T47D (cell line): ENCODE results near the gene TMEM120A.
A peak's percentile ranks its signal among the peaks of the same experiment; 100 is the strongest.

Experiments used
- DNase-seq, 2 experiments: peaks; one replicate each; pipeline versions ENCODE4 v3.0.0 to v3.0.0-alpha.2; 2011 to 2012; ENCODE audit warnings: low read depth in 1 of 2, low spot score in 1 of 2
- JUND ChIP-seq: IDR thresholded peaks from 2 replicates; pipeline ENCODE4 v1.6.1; 2012; ENCODE audit warnings: low read depth
- in situ Hi-C: cut with HindIII; loops from 2 replicates; pipeline ENCODE4 v1.10.0; 2016; ENCODE audit warnings: low sequenced_read_pairs, low pct_unique_long_range_greater_than_20kb

The TMEM120A gene

GRCh38 chr7:75982306-75983064 is 11.9 kb downstream of the TMEM120A start:
- no peak for TF ChIP-seq JUND
- in situ Hi-C loops = no loop called here
- no peak for DNase-seq

- in situ Hi-C loops = no loop called here
- DNase-seq = no peak
- no peak for TF ChIP-seq JUND
Observed at GRCh38 chr7:75981453-75982305, 12.7 kb downstream of the TMEM120A start.

- no peak for TF ChIP-seq JUND
- no peak for DNase-seq
- in situ Hi-C loops = no loop called here
Observed at GRCh38 chr7:75981203-75981452, 13.3 kb downstream of the TMEM120A start.

- in situ Hi-C loops = no loop called here
- DNase-seq = no peak
- TF ChIP-seq JUND = no peak
Observed at GRCh38 chr7:75980430-75981202, 13.8 kb downstream of the TMEM120A start.

- in situ Hi-C loops = no loop called here
- no peak for DNase-seq
- TF ChIP-seq JUND = no peak
Observed at GRCh38 chr7:75979759-75980429, 14.5 kb downstream of the TMEM120A start.

GRCh38 chr7:75977743-75978142 is 16.7 kb downstream of the TMEM120A start:
- TF ChIP-seq JUND = no peak
- in situ Hi-C loops = no loop called here
- no peak for DNase-seq

GRCh38 chr7:75971961-75972763 is 22.2 kb downstream of the TMEM120A start:
- TF ChIP-seq JUND = no peak
- DNase-seq = peak in 1 of 2 experiments; percentile 52
- in situ Hi-C loops = no loop called here

- TF ChIP-seq JUND = no peak
- DNase-seq = no peak
- in situ Hi-C loops = no loop called here
Observed at GRCh38 chr7:75971309-75971960, 23.0 kb downstream of the TMEM120A start.

GRCh38 chr7:75969704-75970498 is 24.5 kb downstream of the TMEM120A start:
- DNase-seq = no peak
- TF ChIP-seq JUND = no peak
- in situ Hi-C loops = no loop called here

GRCh38 chr7:75969182-75969581 is 25.2 kb downstream of the TMEM120A start:
- no peak for TF ChIP-seq JUND
- no peak for DNase-seq
- in situ Hi-C loops = no loop called here

- no peak for DNase-seq
- in situ Hi-C loops = no loop called here
- TF ChIP-seq JUND = no peak
Observed at GRCh38 chr7:75968561-75969001, 25.8 kb downstream of the TMEM120A start.
